HG02970 (cell line): Measurements from ENCODE around the gene DDO.
"Not testable (repeated sequence)": the region's sequence is repeated elsewhere in the genome, so short reads cannot be mapped to it uniquely, and the experiment has no call there.

ENCODE experiments used
- ATAC-seq: cut with Tn5 transposase; IDR thresholded peaks from one replicate; pipeline ENCODE4 v1.9.1; 2021; ENCODE audit warnings: mild to moderate bottlenecking, moderate library complexity, moderate number of reproducible peaks; ENCODE audit not compliant: unreplicated experiment, low FRiP score

DDO gene, protein sequence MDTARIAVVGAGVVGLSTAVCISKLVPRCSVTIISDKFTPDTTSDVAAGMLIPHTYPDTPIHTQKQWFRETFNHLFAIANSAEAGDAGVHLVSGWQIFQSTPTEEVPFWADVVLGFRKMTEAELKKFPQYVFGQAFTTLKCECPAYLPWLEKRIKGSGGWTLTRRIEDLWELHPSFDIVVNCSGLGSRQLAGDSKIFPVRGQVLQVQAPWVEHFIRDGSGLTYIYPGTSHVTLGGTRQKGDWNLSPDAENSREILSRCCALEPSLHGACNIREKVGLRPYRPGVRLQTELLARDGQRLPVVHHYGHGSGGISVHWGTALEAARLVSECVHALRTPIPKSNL

DNA sequence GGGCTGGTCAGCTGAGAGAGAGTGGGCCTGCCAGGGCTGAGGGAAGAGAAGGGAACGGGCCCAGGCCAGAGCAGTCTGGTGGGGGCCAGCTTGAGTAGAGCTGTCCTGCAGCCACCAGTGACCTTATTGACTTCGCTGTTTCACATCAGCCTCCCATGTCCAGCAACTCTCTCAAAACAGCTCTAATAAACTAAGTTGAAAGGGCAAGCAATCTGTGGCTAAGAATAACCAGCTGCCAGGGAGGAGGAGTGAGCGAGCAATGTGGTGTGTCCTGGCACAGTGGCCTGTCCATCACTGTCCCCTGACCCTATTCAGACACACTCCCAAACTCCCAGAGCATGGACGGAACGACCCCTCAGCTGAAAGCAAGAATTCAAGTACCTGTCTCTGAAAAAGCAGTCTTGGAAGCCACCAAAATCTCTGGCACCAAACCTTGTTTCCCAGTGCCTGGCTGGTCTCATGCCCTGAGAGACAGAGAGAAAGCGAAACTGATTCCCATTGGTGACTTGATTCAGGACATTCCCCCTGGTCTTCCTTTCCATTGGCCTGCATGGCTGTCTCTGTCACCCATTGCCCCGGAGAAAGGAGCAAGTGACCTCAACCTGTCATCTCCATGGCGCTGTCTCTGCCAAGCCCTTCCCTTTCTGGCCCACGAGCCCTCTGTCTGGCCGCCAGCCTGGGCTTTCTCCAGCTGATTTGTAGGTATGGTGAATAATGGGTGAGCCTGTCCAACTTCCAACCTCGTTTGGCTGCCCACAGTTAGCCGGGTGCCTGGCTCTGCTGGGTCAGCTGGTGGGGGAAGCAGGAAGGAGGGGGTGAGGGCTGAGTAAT is at the start of gene DDO:
DDO (minus strand) TSS at position 490 of the 831 bp plus-strand sequence. CDS start 2,113 bp downstream, outside the sequence.
- ATAC-seq = no peak

- ATAC-seq = no peak
Measured at GRCh38 chr6:110462884-110463481, 47.6 kb upstream of the DDO start.

GRCh38 chr6:110461376-110461775 is 46.0 kb upstream of the DDO start:
- no peak for ATAC-seq

GRCh38 chr6:110459137-110459536 is 43.8 kb upstream of the DDO start:
- ATAC-seq = no peak

GRCh38 chr6:110458476-110458875 is 43.1 kb upstream of the DDO start:
- ATAC-seq = no peak

DNA sequence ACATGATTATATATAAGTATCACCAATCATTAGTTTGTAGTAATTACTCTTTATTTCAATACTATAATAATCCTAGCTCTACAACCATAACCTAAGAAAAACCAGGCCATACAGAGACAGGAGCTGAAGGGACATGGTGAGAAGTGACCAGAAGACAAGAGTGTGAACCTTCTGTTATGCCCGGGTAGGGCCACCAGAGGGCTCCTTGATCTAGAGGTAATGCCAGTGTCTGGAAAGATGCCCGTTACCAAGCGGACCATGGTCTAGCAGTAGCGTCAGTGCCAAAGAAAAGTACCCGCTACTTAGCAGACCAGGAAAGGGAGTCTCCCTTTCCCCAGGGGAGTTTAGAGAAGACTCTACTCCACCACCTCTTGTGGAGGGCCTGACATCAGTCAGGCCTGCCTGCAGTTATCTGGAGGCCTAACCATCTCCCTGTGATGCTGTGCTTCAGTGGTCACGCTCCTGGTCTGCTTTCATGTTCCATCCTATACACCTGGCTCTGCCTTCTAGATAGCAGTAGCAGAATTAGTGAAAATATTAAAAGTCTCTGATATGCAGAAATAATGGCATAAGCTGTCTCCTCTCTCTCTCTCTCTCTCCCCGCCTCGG is 42.3 kb upstream of the DDO start:
- not testable (repeated sequence) for ATAC-seq

GRCh38 chr6:110456694-110457093 is 41.3 kb upstream of the DDO start:
- no peak for ATAC-seq

DNA sequence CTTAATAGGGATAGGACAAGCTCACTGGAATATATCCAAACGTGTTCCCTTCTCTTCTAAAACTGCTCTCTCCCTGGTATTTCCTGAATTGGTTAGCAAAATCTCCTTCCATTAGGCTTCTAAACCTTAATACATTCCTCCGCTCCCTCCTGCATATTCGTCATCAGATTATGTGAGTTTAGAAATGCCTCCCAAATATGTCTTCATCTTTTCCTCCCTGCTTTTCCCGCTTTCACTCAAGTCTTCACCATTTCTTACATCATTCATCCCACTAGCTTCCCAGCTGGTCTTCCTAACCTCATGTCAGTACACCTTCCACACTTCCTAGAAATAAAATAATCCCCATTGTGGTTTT is 34.1 kb upstream of the DDO start:
- no peak for ATAC-seq

DNA sequence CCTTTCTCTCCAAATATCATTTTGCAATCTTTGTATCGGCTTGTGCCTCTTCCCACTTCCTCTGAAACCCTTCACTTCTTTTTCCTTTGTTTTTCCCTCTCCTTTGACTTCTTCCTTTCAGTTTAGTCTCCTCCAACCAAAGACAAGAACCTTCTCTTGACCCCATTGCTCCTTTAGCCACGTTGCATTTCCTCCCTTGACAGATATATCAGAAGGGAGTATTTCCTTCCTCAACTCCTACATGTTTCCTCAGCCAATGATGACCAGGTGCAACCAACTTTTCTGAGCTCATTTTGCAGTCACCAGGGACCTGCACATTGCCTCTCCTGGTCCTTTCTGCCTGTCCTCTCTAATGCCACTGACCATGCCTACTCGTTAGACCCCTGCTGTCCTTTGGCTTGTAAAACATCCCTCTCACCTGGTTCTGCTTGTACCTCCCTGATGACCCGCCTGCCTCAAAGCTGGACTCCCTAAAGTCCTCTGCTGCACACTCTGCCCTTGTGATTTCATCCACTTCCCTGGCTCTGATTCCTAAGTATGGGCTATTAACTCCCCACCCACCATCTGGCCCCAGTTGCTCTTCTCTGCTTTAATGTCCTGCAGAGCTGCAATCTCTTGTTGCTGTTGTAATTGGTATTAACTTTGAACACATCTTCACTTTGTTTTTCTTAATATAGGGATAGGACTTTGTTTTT is 33.6 kb upstream of the DDO start:
- no peak for ATAC-seq

DNA sequence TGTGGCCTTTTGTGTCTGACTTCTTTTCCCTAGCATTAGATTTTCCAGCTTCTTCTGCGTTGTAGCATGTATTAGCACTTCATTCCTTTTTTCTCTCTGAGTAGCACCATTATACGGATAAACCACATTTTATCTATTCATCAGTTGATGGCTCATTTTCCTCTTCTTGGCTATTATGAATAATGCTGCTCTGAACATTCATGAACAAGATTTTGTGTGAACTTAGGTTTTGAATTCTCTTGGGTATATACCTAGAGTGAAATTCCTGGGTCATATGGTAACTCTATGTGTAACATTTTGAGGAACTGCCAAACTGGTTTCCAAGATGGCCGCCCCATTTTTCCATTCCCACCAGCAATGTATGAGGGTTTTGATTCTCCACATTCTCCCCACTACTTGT is 32.4 kb upstream of the DDO start:
- ATAC-seq = no peak

DNA sequence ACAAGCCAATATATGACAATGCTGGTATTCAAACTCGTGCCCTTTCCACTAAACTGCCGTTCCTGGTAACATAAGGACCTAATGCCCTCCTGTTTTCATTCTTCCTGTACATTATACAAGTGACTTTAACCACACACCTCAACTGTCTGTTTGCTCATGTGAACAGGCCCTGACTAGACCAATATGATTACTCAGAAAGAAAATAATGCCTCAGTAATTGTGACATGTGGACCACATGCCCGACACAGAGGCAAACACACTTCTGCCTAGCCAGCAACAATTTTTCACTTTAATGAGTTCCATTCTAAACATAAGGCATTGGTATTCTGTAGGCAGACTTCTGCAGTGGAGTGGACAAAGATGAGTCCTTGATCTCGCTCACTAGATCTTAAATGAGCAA is 31.0 kb upstream of the DDO start:
- ATAC-seq = no peak

- ATAC-seq = no peak
Measured at GRCh38 chr6:110440026-110440425, 24.7 kb upstream of the DDO start.

- no peak for ATAC-seq
Measured at GRCh38 chr6:110439356-110439755, 24.0 kb upstream of the DDO start.

DNA sequence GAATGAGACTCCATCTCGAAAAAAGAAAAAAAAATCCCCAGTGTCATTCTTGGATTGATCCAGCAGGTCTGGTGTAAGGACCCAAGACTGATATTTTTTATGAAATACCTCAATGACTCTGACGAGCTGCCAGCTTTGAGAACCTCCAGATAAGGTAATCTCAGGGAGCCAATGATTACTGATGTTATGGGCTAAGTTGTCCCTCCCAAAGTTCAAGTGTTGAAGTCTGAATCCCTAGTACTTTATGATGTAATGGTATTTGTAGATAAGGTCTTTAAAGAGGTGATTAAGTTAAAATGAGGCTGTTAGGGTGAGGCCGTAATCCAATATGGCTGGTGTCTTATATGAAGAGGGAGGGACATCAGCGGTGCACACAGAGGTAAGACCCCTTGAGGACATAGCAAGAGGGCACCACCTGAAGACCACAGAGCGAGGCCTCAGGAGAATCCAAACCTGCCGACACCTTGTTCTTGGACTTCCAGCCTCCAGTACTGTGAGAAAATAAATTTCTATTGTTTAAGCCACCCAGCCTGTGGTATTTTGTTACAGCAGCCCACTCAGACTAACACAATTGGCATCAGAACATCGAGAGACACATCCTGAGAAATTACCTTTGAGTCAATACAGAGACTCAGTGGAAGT is 19.7 kb upstream of the DDO start:
- no peak for ATAC-seq

GRCh38 chr6:110432285-110432900 is 17.0 kb upstream of the DDO start:
- ATAC-seq = no peak

- ATAC-seq = no peak
Measured at GRCh38 chr6:110430741-110431140, 15.4 kb upstream of the DDO start.

DNA sequence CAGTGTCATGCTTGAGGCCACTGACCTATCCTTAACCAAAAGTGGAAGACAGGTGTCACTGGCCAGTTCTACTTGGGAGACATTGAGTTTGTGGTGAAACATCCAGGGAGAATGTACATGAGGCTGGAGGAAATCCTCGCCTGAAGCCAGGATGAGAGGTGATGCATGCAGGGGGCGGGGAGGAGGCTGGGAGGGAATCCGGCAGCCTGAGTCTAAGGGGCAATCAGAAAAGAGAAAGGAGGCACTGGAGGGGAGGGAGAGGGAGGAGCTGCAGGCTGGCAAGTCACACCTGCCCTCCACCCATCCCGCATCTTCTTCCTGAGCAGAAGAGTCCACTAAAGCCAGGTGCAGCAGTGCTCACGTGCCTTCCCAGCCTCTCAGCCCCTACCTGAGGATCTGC is 14.9 kb upstream of the DDO start:
- no peak for ATAC-seq

GRCh38 chr6:110428153-110428552 is 12.8 kb upstream of the DDO start:
- ATAC-seq = no peak

- ATAC-seq = no peak
Measured at GRCh38 chr6:110425816-110426215, 10.4 kb upstream of the DDO start.

DNA sequence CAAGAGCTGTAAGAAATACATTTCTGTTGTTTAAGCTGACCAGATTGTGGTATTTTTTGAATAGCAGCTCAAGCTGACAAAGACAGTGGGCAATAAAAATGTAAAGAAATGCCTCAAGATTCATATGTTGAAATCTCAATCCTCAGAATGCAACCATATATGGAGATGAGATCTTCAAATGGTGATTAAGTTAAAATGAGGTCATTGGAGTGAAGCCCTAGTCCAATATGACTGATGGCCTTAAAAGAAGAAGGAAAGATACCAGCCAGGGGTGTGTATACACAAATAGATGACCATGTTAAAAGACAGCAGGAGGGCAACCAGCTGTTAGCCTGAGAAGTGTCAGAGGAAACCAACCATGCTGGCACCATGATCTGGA is 7.1 kb upstream of the DDO start:
- ATAC-seq = no peak
